Raji (cell line): ENCODE data around the gene INCENP.

Experiments used
- POLR2A ChIP-seq: IDR thresholded peaks from 2 replicates; pipeline ENCODE4 v1.6.1; 2011; ENCODE audit warnings: low read depth, low read length, control low read depth; ENCODE audit not compliant: insufficient read depth

The INCENP gene

DNA sequence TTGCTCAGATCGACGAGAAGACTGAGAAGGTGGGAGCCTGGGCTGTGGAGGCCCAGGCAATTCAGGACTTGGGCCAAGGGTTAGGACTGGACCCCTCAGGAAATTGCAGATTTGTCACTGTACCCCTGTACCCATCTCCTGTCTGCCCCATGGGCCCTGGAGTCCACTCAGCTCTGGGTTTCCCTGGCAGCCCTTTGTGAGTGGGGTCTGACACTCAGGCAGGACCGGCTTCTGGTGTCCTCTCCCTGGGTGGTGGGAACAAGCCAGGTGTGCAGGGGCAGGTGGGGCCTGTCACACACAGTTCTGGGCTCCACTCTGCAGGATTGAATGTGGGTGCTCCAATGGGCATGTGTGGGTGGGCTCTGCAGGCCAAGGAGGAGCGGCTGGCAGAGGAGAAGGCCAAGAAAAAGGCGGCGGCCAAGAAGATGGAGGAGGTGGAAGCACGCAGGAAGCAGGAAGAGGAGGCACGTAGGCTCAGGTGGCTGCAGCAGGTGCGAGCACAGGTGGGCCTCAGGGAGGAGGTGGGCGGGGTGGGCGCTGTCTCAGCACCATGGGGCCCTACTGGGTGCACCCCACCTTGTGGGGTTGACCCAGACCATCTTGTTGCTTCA is 21.6 kb downstream of the INCENP start:
- TF ChIP-seq POLR2A: no peak

DNA sequence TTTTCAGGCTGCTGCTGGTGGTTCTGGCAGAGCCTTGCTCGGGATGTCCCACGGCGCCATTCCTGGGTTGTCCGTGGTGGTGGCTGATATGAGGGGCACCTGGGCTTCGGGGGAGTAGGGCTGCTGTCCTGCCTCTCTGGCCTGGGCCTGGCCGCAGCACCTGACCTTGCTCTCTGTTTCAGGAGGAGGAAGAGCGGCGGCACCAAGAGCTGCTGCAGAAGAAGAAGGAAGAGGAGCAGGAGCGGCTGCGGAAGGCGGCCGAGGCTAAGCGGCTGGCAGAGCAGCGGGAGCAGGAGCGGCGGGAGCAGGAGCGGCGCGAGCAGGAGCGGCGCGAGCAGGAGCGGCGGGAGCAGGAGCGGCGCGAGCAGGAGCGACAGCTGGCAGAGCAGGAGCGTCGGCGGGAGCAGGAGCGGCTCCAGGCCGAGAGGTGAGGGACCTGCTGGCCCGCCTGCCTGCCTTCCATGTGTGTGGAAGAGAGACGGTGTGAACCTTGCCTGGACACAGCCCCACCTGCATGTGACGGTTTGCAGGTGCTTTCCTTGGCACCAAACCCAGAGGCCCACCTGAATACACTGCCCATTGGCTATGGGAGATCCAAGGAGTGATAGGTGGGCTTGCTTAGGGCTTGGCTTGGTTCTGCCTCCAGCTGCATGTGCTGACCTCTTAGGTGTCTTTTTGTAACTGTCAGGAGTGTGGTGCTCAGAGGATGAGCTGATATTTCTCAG is 22.8 kb downstream of the INCENP start:
- no peak for TF ChIP-seq POLR2A

DNA sequence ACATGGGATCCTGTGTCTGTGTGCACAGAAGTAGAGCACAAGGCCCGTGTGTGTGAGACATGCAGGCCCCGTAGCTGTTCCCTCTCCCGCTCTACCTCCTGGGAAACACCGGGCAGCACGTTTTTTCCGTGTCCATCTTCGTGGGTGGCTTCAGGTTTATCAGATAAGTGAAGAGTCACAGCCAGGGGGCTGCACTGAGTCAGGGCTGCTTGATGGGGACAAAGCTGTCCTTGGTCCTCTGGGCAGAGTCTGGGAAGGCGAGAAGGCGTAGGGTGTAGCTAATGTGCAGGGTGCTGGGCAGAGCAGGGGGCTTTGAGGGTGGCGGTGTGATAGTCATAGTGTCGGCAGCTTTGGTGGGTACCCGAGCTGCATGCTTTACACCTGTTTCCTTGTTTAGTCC is 23.7 kb downstream of the INCENP start:
- TF ChIP-seq POLR2A: no peak

DNA sequence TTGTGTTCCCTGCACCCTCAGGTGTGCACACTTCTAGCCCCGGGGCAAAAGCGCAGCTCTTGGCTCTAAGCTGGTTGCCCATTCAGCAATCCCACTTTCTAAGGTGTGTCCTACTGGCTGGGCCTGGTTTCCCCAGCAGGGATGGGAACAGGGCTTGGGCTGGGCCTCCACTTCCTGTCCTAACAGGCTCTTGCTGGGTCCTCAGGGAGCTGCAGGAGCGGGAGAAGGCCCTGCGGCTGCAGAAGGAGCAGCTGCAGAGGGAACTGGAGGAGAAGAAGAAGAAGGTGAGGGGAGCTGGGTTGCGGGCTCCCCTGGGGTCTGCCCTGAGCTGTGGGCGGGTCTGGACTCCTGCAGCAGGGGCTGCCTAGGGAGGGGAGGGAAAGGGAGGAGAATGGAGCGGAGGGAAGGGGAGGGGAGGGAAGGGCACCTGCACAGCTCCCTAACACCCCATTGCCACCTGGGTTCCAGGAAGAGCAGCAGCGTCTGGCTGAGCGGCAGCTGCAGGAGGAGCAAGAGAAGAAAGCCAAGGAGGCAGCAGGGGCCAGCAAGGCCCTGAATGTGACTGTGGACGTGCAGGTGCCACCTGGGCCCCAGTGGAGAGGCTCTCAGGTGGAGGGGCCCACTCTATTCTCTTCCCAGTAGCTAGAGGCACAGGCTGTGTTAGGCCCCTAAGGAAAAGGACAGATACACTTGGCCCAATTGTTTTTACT is 24.6 kb downstream of the INCENP start:
- TF ChIP-seq POLR2A: no peak

DNA sequence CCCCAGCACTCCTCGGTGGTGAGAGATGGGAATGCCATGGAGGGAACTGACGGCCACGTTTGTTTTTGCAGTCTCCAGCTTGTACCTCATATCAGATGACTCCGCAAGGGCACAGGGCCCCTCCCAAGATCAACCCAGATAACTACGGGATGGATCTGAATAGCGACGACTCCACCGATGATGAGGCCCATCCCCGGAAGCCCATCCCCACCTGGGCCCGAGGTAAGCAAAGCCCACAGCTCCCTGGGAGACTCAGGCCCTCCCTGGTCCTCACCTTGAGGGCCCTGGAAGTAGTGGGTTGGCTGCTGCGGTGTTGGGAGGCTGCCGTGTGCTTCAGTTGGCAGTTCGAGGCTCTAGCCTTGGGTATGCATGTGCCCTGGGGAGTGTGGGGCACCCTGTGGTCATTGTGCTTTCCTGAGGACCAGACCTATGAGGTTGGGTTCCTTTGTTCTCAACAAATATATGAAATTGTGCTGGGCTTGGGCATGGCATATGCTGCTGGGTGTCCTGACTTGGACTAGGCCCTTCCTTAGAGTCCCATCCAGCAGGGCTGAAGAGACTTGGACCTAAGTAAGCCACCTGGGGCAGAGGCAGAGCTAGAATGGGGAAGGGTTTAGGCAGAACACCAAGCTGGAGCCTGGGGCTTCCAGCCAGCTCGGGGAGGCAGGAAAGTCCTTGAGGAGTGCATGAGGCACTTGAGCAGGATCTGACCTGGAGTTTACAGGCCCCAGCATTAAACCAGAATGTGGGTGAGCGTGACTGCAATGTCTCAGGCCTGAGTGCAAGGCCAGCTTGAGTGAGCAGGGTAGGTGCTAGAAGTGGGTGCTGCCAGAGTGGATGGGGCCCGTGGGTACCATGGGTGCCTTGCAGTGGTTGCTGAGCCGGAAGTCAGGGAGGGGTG is 26.4 kb downstream of the INCENP start:
- TF ChIP-seq POLR2A: no peak

DNA sequence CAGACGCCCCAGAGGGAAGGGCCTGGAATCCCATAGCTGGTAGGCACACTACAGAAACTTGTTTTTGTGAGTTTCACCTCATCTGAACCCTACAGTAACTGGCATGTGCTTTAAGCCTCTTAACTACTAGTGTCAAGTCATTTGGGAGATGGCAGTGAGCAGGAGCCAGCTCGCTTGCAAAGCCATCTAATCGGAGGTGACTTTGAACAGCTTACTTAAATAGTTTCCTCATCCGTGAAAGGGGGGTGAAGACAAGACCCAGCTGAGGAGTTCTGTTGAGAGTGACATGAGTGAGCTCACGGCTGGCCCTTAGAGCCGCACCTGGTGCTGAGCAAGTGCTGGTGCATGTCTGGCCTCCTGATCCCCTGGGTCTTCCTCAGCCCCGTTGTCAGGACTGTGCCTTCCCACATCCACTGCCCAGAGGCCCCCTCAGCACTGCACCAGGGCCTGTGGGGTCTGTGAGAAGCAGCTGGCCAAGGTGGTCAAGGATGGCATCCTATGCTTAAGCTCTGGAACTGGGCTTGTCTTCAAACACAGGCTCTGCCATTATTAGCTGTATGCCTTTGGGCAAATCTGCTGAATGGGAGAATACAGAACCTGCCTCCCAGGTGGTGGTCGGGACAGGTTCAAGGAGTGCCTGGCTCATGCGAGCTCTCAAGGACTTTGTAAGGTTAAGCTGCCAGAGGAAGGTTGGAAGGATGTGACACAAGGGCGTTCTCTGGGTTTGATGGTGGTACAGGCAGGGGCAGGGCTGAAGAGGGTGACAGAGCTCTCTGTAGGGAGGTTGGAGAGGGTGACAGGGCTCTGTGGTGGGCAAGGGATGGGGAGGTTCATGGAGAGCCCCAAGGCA is 27.3 kb downstream of the INCENP start:
- no peak for TF ChIP-seq POLR2A

DNA sequence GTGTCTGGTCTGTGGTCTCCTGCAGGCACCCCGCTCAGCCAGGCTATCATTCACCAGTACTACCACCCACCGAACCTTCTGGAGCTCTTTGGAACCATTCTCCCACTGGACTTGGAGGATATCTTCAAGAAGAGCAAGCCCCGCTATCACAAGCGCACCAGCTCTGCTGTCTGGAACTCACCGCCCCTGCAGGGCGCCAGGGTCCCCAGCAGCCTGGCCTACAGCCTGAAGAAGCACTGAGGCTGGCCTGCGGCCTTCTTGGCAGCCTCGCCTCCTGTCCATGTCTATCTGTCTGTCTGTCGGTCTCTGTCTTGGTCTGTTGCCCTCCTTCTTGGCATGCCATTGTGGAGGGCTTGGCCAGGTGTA is 27.9 kb downstream of the INCENP start:
- no peak for TF ChIP-seq POLR2A

DNA sequence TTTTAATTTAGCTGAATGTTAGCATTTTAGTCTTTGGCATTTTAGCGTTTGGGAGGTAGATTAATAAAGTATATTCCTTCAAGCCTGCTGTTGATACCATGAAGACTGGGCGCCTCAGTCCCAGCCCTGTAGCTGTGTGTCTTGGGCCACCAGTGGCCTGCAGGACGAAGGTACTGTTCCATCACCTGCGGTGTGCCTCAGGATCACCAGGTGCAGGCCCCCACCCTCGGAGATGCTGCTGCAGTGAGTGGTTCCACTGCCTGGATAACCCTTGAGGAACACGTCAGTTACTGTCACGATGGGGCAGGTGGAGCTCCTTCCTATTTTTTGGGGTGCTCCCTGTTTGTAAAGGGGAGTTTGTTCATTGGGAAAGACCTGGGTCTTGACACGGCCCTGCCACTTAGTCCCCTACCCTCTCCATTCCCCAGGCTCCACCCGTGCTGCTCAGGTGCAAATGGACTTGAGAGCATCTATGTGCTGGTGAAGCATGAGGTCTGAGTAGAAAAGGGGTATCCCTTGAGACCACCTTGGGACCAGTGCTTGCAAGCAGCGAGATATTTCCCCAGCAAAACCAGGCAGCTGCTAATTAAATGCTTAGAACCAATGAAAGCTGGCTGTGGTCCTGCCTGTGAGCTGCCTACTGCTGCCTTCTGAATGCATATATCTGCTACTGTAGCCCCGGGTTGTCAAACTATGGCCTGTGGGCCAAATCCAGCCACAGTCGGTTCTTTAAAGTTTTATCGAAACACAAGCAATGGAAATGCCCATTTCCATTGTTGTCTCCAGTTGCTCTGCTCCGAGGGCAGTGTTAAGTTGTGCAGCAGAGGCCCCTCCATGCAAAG is 28.7 kb downstream of the INCENP start:
- TF ChIP-seq POLR2A: no peak

DNA sequence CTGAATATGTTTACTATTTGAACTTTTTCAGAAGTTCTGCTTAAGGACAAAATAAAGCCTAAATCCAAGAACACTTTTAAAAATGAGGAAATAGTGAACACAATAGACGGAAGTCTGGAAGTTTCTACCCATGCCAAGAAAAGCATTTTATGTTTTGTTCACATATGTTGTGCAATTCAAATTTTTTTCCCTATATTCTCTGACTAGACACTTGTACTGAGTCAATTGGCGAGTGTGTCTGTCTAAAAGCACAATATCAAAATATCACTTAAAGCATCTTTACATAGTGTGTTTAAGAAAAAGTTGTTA is 29.2 kb downstream of the INCENP start:
- no peak for TF ChIP-seq POLR2A

DNA sequence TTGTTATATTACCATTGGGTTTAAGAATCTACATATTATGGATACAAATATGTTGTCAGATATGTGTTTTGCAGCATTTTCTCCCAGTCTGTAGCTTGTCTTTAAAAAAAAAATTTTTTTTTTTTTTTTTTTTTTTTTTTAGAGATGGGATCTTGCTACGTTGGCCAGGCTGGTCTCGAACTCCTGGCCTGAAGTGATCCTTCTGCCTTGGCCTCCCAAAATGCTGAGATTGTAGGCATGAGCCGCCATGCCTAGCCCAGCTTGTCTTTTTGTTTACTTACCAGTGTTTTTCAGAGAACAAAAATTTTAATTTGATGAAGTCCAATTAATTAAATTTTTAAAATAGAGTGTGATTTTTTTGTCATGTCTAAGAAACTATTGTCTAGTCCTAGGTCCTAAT is 29.8 kb downstream of the INCENP start:
- no peak for TF ChIP-seq POLR2A

DNA sequence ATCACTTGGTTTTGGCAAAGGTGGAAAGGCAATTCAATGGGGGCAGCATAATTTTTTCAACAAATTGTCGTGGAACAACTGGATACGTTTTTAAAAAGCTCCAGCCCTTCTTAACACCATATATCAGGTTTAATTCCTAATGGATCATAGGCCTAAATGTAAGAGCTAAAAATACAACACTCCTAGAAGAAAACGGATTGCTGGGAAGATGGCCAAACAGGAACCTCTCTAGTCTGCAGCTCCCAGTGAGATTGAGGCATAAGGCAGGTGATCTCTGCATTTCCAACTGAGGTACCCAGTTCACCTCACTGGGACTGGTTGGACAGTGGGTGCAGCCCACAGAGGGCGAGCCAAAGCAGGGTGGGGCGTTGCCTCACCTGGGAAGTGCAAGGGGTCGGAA is 33.8 kb downstream of the INCENP start:
- TF ChIP-seq POLR2A: no peak

DNA sequence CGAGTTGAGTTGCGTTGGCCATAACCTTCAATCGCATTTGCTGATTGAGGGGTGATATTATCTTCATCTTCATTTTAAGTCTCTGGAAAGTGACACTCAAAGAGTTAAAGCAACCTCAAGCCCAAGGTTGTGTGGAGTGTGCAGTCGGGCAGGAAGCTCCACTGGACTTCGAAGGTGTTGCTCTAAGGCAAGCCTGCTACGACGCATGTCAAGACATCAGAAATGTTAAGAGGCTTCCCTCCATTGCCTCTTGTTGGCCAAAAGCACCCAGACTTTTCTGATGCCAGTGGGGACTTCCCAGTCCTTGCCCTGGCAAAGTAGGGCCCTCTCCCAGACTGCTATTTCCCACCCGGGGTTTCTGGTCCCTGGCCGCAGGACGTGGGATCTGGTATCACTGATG is 42.6 kb downstream of the INCENP start:
- no peak for TF ChIP-seq POLR2A

DNA sequence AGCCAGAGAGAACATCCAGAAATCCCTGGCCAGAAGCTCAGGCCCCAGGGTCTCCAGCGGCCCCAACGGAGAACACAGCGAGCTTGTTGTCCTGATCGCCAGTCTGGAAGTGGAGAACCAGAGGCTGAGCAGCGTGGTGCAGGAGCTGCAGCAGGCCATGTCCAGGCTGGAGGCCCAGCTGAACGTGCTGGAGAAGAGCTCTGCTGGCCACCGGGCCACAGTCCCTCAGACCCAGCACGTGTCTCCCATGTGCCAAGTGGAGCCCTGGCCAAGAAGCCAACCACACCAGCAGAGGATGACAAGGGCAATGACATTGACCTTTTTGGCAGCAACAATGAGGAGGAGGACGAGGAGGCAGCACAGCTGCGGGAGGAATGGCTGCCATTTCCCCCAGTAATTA is 45.6 kb downstream of the INCENP start:
- TF ChIP-seq POLR2A: no peak

DNA sequence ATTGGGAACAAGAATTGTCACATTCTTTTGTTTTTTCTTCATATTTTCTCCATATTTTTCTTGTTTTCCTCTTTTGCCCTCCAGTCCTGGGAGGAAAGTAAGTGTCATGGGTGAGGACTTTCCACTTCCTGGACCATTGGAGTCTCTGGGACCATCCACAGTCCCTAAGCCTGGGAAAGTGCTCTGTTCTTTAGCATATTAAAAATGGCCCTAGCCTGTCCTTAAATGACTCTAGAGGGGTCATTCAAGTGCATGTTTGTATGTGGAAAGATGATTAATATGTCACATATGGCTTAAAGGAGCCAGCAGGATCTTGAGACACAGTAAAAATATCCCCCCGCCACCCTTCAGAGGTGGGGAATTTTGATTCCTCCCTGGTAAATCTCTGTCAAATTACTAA is 46.1 kb downstream of the INCENP start:
- no peak for TF ChIP-seq POLR2A
